Thyroid gland (tissue), 4 donors: ENCODE results near the gene SLC22A12. TPM values are rescaled to one million over a fixed set of nuclear protein-coding genes. Genes with fewer than 3 reads are reported as not detected.

ENCODE experiments used
- DNase-seq, 2 donors: peaks; one replicate each; pipeline ENCODE4 v3.0.0-alpha.2; 2019
- H3K27ac ChIP-seq, 3 donors: fragments of 200-600 bp; sonication (generic); 1 replicate in 2 of 3; 2 replicates in 1 of 3; pipeline ENCODE4 v1.5.1; 2016 to 2019; ENCODE audit warnings: mild to moderate bottlenecking in 1 of 3, moderate library complexity in 1 of 3
- H3K27me3 ChIP-seq: fragments of 200-600 bp; sonication (generic); one replicate; pipeline ENCODE4 v1.5.1; 2019
- H3K36me3 ChIP-seq, 2 donors: fragments of 200-600 bp; sonication (generic); one replicate each; pipeline ENCODE4 v1.5.1; 2016 to 2019
- H3K4me1 ChIP-seq, 2 donors: fragments of 200-600 bp; sonication (generic); one replicate each; pipeline ENCODE4 v1.5.1; 2017 to 2019
- H3K4me3 ChIP-seq, 3 donors: fragments of 200-600 bp; sonication (generic); replicated peaks in 1 of 3; 1 replicate in 2 of 3; 2 replicates in 1 of 3; pipeline ENCODE4 v1.5.1; 2016; ENCODE audit warnings: mild to moderate bottlenecking in 1 of 3
- H3K9me3 ChIP-seq: fragments of 200-600 bp; sonication (generic); one replicate; pipeline ENCODE4 v1.5.1; 2017
- CTCF ChIP-seq, 6 experiments: fragments of 200-600 bp in 3 of 6; fragments of 450-650 bp in 3 of 6; sonication (generic) in 3 of 6; IDR thresholded peaks; one replicate each; pipeline ENCODE4 v1.5.1; 2016 to 2019; ENCODE audit warnings: antibody characterized with exemption in 6 of 6, mild to moderate bottlenecking in 2 of 6, inconsistent platforms in 1 of 6, moderate library complexity in 1 of 6
- POLR2A ChIP-seq, 2 donors: fragments of 450-650 bp; IDR thresholded peaks; one replicate each; pipeline ENCODE4 v1.6.1; 2017; ENCODE audit warnings: antibody characterized with exemption in 2 of 2, mild to moderate bottlenecking in 2 of 2, moderate library complexity in 1 of 2
- WGBS, 2 donors: methylation state at CpG; one replicate each; pipeline ENCODE4 v1.1.5; 2017; 5-methylcytosine and 5-hydroxymethylcytosine counted together
- intact Hi-C: fragments of 100-400 bp; cut with DNase I; formaldehyde crosslinking; loops from one replicate; pipeline ENCODE4 v1.15.1; 2023
- total RNA-seq, 4 donors: library from RNA; depleted of rRNA; stranded (reverse); fragments of >200 nt; gene quantifications; one replicate each; pipeline ENCODE4 v1.2.3, GENCODE V29; 2016

The SLC22A12 gene
- total RNA-seq, 4 donors from 2014 or later: not detected

GRCh38 chr11:64602466-64603070, 11.5 kb downstream of the SLC22A12 start:
- WGBS, 2 donors: 94 to 100% methylated on average over 6 of the region's 10 CpGs

GRCh38 chr11:64603411-64604110, 12.5 kb downstream of the SLC22A12 start:
- peaks cover 9% of the 10 kb centered on the region in 2 donors for H3K4me1 ChIP-seq
- H3K27ac ChIP-seq: no peak overlapping the region
- no peaks in the 10 kb centered on the region for H3K9me3 ChIP-seq
- DNase-seq: no peak
- intact Hi-C loops: no loop called here
- WGBS, 2 donors: 72 to 100% methylated on average over 5 to 9 of the region's 10 CpGs
- TF ChIP-seq CTCF (IDR thresholded peaks at IDR 0.05) (no peak), POLR2A (IDR thresholded peaks at IDR 0.05) (no peak)
- H3K4me3 ChIP-seq: no peak overlapping the region
- H3K36me3 ChIP-seq: no peaks in the 10 kb centered on the region
- no peaks in the 10 kb centered on the region for H3K27me3 ChIP-seq

More at GRCh38 chr11:64602466-64603070, 11.5 kb downstream of the SLC22A12 start:
- Histone ChIP-seq H3K27ac (no peak overlapping the region), H3K27me3 (no peaks in the 10 kb centered on the region), H3K9me3 (no peaks in the 10 kb centered on the region), H3K4me3 (no peak overlapping the region), H3K36me3 (no peaks in the 10 kb centered on the region), H3K4me1 (peaks cover 0 to 1% of the 10 kb centered on the region in 2 donors)
- intact Hi-C loops: no loop called here
- TF ChIP-seq POLR2A (IDR thresholded peaks at IDR 0.05): no peak
- TF ChIP-seq CTCF (IDR thresholded peaks at IDR 0.05): no peak
- DNase-seq: no peak

GRCh38 chr11:64604458-64605243, 13.6 kb downstream of the SLC22A12 start:
- no peak overlapping the region for H3K4me3 ChIP-seq
- 73 to 76% methylated on average over 5 to 7 of the region's 7 CpGs for WGBS, 2 donors
- H3K9me3 ChIP-seq: no peaks in the 10 kb centered on the region
- no peak for TF ChIP-seq POLR2A (IDR thresholded peaks at IDR 0.05)
- TF ChIP-seq CTCF (IDR thresholded peaks at IDR 0.05): no peak
- no peak for DNase-seq
- no peak overlapping the region for H3K27ac ChIP-seq
- no peaks in the 10 kb centered on the region for H3K27me3 ChIP-seq
- no peaks in the 10 kb centered on the region for H3K36me3 ChIP-seq
- peaks cover 11 to 14% of the 10 kb centered on the region in 2 donors for H3K4me1 ChIP-seq
- intact Hi-C loops: no loop called here

- DNase-seq: no peak
- Histone ChIP-seq H3K27me3 (no peaks in the 10 kb centered on the region), H3K4me1 (peaks cover 11 to 14% of the 10 kb centered on the region in 2 donors), H3K4me3 (no peak overlapping the region), H3K9me3 (no peaks in the 10 kb centered on the region), H3K36me3 (no peaks in the 10 kb centered on the region), H3K27ac (no peak overlapping the region)
- TF ChIP-seq POLR2A (IDR thresholded peaks at IDR 0.05): no peak
- TF ChIP-seq CTCF (IDR thresholded peaks at IDR 0.05): no peak
- intact Hi-C loops: no loop called here
- WGBS, 2 donors: 72 to 81% methylated on average over 9 to 10 of the region's 10 CpGs
These were observed 14.2 kb downstream of the SLC22A12 start for GRCh38 chr11:64605244-64605560.
